Right lobe of liver (tissue), 4 donors: ENCODE data around the gene BIRC2.

Experiments used
- POLR2A ChIP-seq: fragments of 450-650 bp; IDR thresholded peaks from one replicate; pipeline ENCODE4 v1.6.1; 2017; ENCODE audit warnings: antibody characterized with exemption, mild to moderate bottlenecking
- TF ChIP-seq, protein P1 (sequence below), 4 donors: fragments of 200-600 bp in 3 of 4; fragments of 450-650 bp in 1 of 4; IDR thresholded peaks; one replicate each; pipeline versions ENCODE4 v1.5.1 to v1.8.0; 2016 to 2022; ENCODE audit warnings: antibody characterized with exemption in 4 of 4, mild to moderate bottlenecking in 2 of 4
- donor health status: DM: no; HTN: no; CAD: no.
- donor health status: DM: no; HTN: no; CAD: no.
- donor health status: DM: no; HTN: yes; CAD: no.

DNA sequence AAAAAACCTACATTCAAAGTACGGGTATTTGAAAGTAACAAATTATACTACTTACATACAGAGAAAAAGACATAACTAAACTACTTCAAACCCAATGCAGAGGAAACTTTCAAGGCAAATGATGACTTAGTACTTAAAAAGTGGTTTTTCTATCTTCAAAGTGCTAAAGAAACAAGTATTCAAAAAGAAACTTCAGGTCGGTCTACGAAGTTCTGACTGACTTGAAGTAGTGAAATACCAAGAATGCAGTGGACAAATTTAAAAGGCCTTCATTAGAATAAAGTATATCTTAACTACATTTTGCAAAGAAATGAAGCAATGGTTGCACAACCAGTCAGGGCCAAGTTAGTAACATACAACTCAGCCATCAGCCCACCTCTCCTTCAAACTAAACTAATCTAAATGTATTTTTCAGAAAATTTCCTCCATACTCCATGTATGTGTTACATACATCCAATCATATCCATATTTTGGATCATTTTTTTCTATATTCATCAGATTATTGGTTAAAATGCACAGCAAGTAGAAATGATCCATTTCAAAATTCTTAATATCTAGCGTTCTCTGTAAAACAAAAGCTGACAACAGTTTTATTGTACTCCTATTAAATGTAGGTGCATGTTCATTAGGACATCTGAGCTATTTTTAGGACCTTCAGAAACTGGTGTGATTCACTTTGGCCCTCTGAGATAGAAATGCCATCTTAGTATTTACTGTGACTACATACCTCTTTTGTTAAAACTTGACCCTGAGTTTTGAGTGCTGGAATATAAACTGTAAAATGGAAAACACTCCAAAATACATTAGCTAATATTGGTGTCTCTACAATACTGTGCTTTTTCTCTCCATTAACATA is 49.9 kb downstream of the BIRC2 start:
- TF ChIP-seq, protein P1, sequence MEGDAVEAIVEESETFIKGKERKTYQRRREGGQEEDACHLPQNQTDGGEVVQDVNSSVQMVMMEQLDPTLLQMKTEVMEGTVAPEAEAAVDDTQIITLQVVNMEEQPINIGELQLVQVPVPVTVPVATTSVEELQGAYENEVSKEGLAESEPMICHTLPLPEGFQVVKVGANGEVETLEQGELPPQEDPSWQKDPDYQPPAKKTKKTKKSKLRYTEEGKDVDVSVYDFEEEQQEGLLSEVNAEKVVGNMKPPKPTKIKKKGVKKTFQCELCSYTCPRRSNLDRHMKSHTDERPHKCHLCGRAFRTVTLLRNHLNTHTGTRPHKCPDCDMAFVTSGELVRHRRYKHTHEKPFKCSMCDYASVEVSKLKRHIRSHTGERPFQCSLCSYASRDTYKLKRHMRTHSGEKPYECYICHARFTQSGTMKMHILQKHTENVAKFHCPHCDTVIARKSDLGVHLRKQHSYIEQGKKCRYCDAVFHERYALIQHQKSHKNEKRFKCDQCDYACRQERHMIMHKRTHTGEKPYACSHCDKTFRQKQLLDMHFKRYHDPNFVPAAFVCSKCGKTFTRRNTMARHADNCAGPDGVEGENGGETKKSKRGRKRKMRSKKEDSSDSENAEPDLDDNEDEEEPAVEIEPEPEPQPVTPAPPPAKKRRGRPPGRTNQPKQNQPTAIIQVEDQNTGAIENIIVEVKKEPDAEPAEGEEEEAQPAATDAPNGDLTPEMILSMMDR (IDR thresholded peaks at IDR 0.05): no peak
- TF ChIP-seq POLR2A: no peak
